A673 (cell line): ENCODE data around the gene ANKS1B. TPM values are rescaled to one million over a fixed set of nuclear protein-coding genes. Genes with fewer than 3 reads are reported as not detected.

Experiments used
- BruUV-seq: library from RNA; stranded (reverse); fragments of 400-500 nt; replicated peaks from 2 replicates; lab custom pipeline; 2021; lab: Mats Ljungman, UMichigan
- CTCF ChIA-PET: fragments of 300-600 bp; sonication (Branson Sonifier 250); formaldehyde crosslinking; loops from one replicate; lab custom pipeline; 2022; ENCODE audit warnings: antibody characterized with exemption; lab: Charles Lee
- POLR2A ChIA-PET: fragments of 300-600 bp; sonication (Branson Sonifier 250); formaldehyde crosslinking; loops from one replicate; lab custom pipeline; 2022; ENCODE audit warnings: antibody characterized with exemption; ENCODE audit not compliant: low non-redundant PET; lab: Charles Lee
- DNase-seq: peaks from one replicate; pipeline ENCODE4 v3.0.0-alpha.2; 2015; ENCODE audit warnings: low spot score
- H3K27ac ChIP-seq: fragments of 200-600 bp; sonication (generic); 2 replicates; pipeline ENCODE4 v1.5.1; 2016; ENCODE audit warnings: mixed run types, low read depth, mild to moderate bottlenecking, mixed read lengths, antibody characterized with exemption, low read length; ENCODE audit not compliant: poor library complexity, severe bottlenecking
- H3K27me3 ChIP-seq: fragments of 200-600 bp; sonication (generic); replicated peaks from 2 replicates; pipeline ENCODE4 v1.6.1; 2017; ENCODE audit warnings: mixed run types, low read depth, mild to moderate bottlenecking, mixed read lengths, antibody characterized with exemption, low read length; ENCODE audit not compliant: insufficient read depth, poor library complexity
- H3K36me3 ChIP-seq: fragments of 200-600 bp; sonication (generic); 2 replicates; pipeline ENCODE4 v1.6.1; 2016; ENCODE audit warnings: mixed run types, mild to moderate bottlenecking, mixed read lengths, antibody characterized with exemption, low read length; ENCODE audit not compliant: insufficient read depth, poor library complexity, severe bottlenecking
- H3K4me1 ChIP-seq: fragments of 200-600 bp; sonication (generic); 2 replicates; pipeline ENCODE4 v1.6.1; 2017; ENCODE audit warnings: mixed run types, mild to moderate bottlenecking, mixed read lengths, antibody characterized with exemption, low read length; ENCODE audit not compliant: insufficient read depth, poor library complexity, severe bottlenecking
- H3K4me3 ChIP-seq: fragments of 200-600 bp; sonication (generic); 2 replicates; pipeline ENCODE4 v1.5.1; 2016; ENCODE audit warnings: low read depth, mixed run types, mild to moderate bottlenecking, mixed read lengths, low read length; ENCODE audit not compliant: poor library complexity, severe bottlenecking
- H3K9me3 ChIP-seq: fragments of 200-600 bp; sonication (generic); 2 replicates; pipeline ENCODE4 v1.6.1; 2016; ENCODE audit warnings: mixed run types, low read depth, mild to moderate bottlenecking, mixed read lengths, antibody characterized with exemption, low read length; ENCODE audit not compliant: poor library complexity, severe bottlenecking
- CTCF ChIP-seq: fragments of 300-800, 200-600 bp; sonication (generic); conservative IDR thresholded peaks from 2 replicates; pipeline ENCODE4 v1.5.1; 2017; ENCODE audit warnings: low read depth, mild to moderate bottlenecking, antibody characterized with exemption, low read length, moderate library complexity, mixed read lengths
- EZH2 ChIP-seq: fragments of 200-600 bp; sonication (generic); IDR thresholded peaks from 2 replicates; pipeline ENCODE4 v1.6.1; 2017; ENCODE audit warnings: borderline replicate concordance, low read depth, mild to moderate bottlenecking, mixed read lengths, antibody characterized with exemption, low read length; ENCODE audit not compliant: poor library complexity, severe bottlenecking
- intact Hi-C: fragments of 100-400 bp; cut with micrococcal nuclease; formaldehyde crosslinking; loops from one replicate; pipeline ENCODE4 v1.10.0; 2022; ENCODE audit not compliant: unreplicated experiment
- total RNA-seq: library from RNA; stranded (reverse); gene quantifications from 2 replicates; pipeline ENCODE4 v1.2.3, GENCODE V29; 2021

The ANKS1B gene
- total RNA-seq, 1 experiment from 2014 or later, result 0.99 TPM

- H3K4me1 ChIP-seq, result no peaks in the 10 kb centered on the region
- H3K4me3 ChIP-seq, result no peak overlapping the region
- H3K27ac ChIP-seq, result no peak overlapping the region
- no TSS peak for BruUV-seq
- TF ChIP-seq CTCF (no peak), EZH2 (no peak)
- CTCF ChIA-PET, result interaction anchor here (1.3 kb wide), 1 partner anchor 274 kb away, joined by 3 read pairs; no protein-coding TSS in a partner anchor
- no peaks in the 10 kb centered on the region for H3K27me3 ChIP-seq
- H3K9me3 ChIP-seq, result no peaks in the 10 kb centered on the region
- no peak for DNase-seq
- POLR2A ChIA-PET, result no interaction called here
- peaks cover 4% of the 10 kb centered on the region for H3K36me3 ChIP-seq
- intact Hi-C loops, result loop anchor here (5.0 kb wide), 1 partner anchor 213 kb away; no protein-coding TSS in a partner anchor
Measured at GRCh38 chr12:98724384-98725155, 1260.2 kb downstream of the ANKS1B start.

- POLR2A ChIA-PET, result no interaction called here
- Histone ChIP-seq H3K27me3 (no peaks in the 10 kb centered on the region), H3K9me3 (no peaks in the 10 kb centered on the region), H3K4me3 (no peak overlapping the region), H3K36me3 (no peaks in the 10 kb centered on the region), H3K4me1 (no peaks in the 10 kb centered on the region), H3K27ac (no peak overlapping the region)
- CTCF ChIA-PET, result no interaction called here
- no peak for DNase-seq
- intact Hi-C loops, result no loop called here
- no peak for TF ChIP-seq CTCF
- no peak for TF ChIP-seq EZH2
- no TSS peak for BruUV-seq
Measured at GRCh38 chr12:98721204-98721702, 1263.5 kb downstream of the ANKS1B start.

GRCh38 chr12:98719515-98720504 is 1264.9 kb downstream of the ANKS1B start:
- CTCF ChIA-PET, result no interaction called here
- H3K9me3 ChIP-seq, result no peaks in the 10 kb centered on the region

More at GRCh38 chr12:98719515-98720504, 1264.9 kb downstream of the ANKS1B start:
- POLR2A ChIA-PET, result no interaction called here
- DNase-seq, result no peak
- Histone ChIP-seq H3K4me1 (no peaks in the 10 kb centered on the region), H3K4me3 (no peak overlapping the region), H3K27me3 (no peaks in the 10 kb centered on the region), H3K27ac (no peak overlapping the region), H3K36me3 (no peaks in the 10 kb centered on the region)
- BruUV-seq, result no TSS peak
- intact Hi-C loops, result no loop called here
- no peak for TF ChIP-seq CTCF
- TF ChIP-seq EZH2, result no peak
